ENCODE results near the gene NEURL1B. TPM values are rescaled to one million over a fixed set of nuclear protein-coding genes. Genes with fewer than 3 reads are reported as not detected.

The NEURL1B gene
- polyA plus RNA-seq, 1 donor from 2014 or later = 12.7 TPM

DNA sequence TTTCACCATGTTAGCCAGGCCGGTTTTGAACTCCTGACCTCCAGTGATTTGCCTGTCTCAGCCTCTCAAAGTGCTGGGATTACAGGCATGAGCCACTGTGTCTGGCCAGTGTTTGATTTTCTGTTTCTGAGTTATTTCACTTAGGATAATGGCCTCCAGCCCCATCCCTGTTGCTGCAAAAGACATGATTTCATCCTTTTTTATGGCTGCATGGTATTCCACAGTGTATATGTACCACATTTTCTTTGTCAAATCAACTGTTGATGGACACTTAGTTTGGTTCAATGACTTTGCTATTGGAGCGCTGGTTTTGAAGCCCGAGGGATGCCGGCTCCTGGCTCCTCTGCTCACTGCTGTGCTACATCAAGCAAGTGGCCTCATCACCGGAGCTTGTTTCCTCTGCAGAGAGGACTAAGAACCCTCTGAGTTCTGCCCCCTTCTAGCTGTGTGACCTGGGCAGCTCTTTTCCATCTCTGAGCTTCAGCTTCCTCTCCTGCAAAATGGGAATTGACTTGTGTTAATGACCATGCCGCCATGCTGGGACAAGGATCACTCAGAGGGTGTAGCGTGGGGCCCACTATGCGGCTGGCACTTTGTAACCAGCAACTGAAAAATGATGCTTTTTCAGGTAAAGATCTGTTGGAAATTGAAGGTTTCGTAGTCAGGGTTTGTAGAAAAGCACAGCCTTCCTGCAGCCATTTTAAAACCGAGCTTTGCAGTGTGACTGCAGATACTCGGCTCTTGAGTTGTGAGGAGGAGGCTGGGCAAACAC, 4.6 kb upstream of the NEURL1B start:
- TF ChIP-seq CTCF (IDR thresholded peaks at IDR 0.05; ENCODE audit: poor library complexity, severe bottlenecking) = no peak
- TF ChIP-seq EZH2 (IDR thresholded peaks at IDR 0.05; ENCODE audit: borderline replicate concordance, insufficient read depth, low read length, poor library complexity, severe bottlenecking) = no peak
- TF ChIP-seq POLR2AphosphoS5 (IDR thresholded peaks at IDR 0.05) = no peak
- no peak for TF ChIP-seq SMC3 (conservative IDR thresholded peaks at IDR 0.05; ENCODE audit: poor library complexity)
- TF ChIP-seq RAD21 (conservative IDR thresholded peaks at IDR 0.05) = no peak
- no peak for TF ChIP-seq MXI1 (conservative IDR thresholded peaks at IDR 0.05; ENCODE audit: poor library complexity, severe bottlenecking)
- no peak for TF ChIP-seq EP300 (conservative IDR thresholded peaks at IDR 0.05; ENCODE audit: poor library complexity, severe bottlenecking)
- TF ChIP-seq, protein P1, sequence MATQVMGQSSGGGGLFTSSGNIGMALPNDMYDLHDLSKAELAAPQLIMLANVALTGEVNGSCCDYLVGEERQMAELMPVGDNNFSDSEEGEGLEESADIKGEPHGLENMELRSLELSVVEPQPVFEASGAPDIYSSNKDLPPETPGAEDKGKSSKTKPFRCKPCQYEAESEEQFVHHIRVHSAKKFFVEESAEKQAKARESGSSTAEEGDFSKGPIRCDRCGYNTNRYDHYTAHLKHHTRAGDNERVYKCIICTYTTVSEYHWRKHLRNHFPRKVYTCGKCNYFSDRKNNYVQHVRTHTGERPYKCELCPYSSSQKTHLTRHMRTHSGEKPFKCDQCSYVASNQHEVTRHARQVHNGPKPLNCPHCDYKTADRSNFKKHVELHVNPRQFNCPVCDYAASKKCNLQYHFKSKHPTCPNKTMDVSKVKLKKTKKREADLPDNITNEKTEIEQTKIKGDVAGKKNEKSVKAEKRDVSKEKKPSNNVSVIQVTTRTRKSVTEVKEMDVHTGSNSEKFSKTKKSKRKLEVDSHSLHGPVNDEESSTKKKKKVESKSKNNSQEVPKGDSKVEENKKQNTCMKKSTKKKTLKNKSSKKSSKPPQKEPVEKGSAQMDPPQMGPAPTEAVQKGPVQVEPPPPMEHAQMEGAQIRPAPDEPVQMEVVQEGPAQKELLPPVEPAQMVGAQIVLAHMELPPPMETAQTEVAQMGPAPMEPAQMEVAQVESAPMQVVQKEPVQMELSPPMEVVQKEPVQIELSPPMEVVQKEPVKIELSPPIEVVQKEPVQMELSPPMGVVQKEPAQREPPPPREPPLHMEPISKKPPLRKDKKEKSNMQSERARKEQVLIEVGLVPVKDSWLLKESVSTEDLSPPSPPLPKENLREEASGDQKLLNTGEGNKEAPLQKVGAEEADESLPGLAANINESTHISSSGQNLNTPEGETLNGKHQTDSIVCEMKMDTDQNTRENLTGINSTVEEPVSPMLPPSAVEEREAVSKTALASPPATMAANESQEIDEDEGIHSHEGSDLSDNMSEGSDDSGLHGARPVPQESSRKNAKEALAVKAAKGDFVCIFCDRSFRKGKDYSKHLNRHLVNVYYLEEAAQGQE (IDR thresholded peaks at IDR 0.05; ENCODE audit: borderline replicate concordance) = no peak
- no peak for TF ChIP-seq TAF1 (IDR thresholded peaks at IDR 0.05; ENCODE audit: low read depth)
- Histone ChIP-seq H3K36me3 (ENCODE audit: insufficient read depth, low read length) (no peaks in the 10 kb centered on the region), H3K27me3 (ENCODE audit: insufficient read depth, low read depth, low read length) (no peaks in the 10 kb centered on the region), H3F3A (ENCODE audit: insufficient read depth, low read length, poor library complexity, severe bottlenecking) (no peaks in the 10 kb centered on the region), H3K79me2 (replicated peaks; ENCODE audit: insufficient read depth, low read length) (no peaks in the 10 kb centered on the region), H4K20me1 (ENCODE audit: insufficient read depth) (no peaks in the 10 kb centered on the region), H3K4me2 (ENCODE audit: low read length) (no peak overlapping the region), H3K27ac (ENCODE audit: low read length) (no peak overlapping the region), H3K9ac (ENCODE audit: low read length) (no peak overlapping the region), H3K9me3 (ENCODE audit: low read length) (no peaks in the 10 kb centered on the region), H3K4me3 (ENCODE audit: low read length) (no peak overlapping the region), H3K9me2 (ENCODE audit: insufficient read depth, low read length) (no peaks in the 10 kb centered on the region), H2AFZ (ENCODE audit: low read depth, low read length) (no peak overlapping the region)

GRCh38 chr5:172637110-172637580, 3.9 kb upstream of the NEURL1B start:
- Histone ChIP-seq H4K20me1 (ENCODE audit: insufficient read depth) (no peaks in the 10 kb centered on the region), H3K9ac (ENCODE audit: low read length) (no peak overlapping the region), H2AFZ (ENCODE audit: low read depth, low read length) (no peak overlapping the region), H3K36me3 (ENCODE audit: insufficient read depth, low read length) (no peaks in the 10 kb centered on the region), H3K4me2 (ENCODE audit: low read length) (no peak overlapping the region), H3K9me2 (ENCODE audit: insufficient read depth, low read length) (no peaks in the 10 kb centered on the region), H3K27me3 (ENCODE audit: insufficient read depth, low read depth, low read length) (no peaks in the 10 kb centered on the region), H3K79me2 (replicated peaks; ENCODE audit: insufficient read depth, low read length) (peaks cover 4% of the 10 kb centered on the region), H3K27ac (ENCODE audit: low read length) (no peak overlapping the region), H3K9me3 (ENCODE audit: low read length) (no peaks in the 10 kb centered on the region), H3K4me3 (ENCODE audit: low read length) (no peak overlapping the region), H3F3A (ENCODE audit: insufficient read depth, low read length, poor library complexity, severe bottlenecking) (no peaks in the 10 kb centered on the region)
- TF ChIP-seq EP300 (conservative IDR thresholded peaks at IDR 0.05; ENCODE audit: poor library complexity, severe bottlenecking) = no peak
- TF ChIP-seq POLR2AphosphoS5 (IDR thresholded peaks at IDR 0.05) = no peak
- TF ChIP-seq, protein P1 (IDR thresholded peaks at IDR 0.05; ENCODE audit: borderline replicate concordance) = no peak
- no peak for TF ChIP-seq EZH2 (IDR thresholded peaks at IDR 0.05; ENCODE audit: borderline replicate concordance, insufficient read depth, low read length, poor library complexity, severe bottlenecking)
- TF ChIP-seq TAF1 (IDR thresholded peaks at IDR 0.05; ENCODE audit: low read depth) = no peak
- no peak for TF ChIP-seq RAD21 (conservative IDR thresholded peaks at IDR 0.05)
